Measurements from ENCODE around the gene LCTL.

DNA sequence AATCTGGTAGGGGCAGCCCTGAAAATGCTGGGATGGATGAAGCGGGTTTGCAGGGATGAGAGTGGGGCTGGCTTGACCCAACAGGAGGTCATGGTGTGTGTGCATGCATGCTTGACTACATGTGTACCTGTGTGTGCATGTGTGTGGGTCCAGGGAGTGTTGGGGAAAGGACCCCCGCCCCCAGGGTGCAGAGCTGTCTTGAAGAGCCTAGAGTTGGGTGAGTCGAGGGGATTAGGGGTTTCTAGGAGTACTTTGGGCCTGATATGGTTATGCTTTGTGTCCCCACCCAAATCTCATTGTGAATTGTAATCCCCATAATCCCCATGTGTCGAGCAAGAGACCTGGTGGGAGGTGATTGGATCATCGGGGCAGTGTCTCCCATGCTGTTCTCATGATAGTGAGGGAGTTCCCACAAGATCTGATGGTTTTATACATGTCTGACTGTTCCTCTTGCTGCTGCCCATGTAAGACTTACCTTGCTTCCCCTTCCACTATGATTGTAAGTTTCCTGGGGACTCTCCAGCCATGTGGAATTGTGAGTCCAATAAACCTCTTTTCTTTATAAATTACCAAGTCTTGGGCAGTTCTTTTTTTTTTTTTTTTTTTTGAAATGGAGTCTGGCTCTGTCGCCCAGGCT lies 5.2 kb upstream of the LCTL start:
- TF ChIP-seq, protein P1, sequence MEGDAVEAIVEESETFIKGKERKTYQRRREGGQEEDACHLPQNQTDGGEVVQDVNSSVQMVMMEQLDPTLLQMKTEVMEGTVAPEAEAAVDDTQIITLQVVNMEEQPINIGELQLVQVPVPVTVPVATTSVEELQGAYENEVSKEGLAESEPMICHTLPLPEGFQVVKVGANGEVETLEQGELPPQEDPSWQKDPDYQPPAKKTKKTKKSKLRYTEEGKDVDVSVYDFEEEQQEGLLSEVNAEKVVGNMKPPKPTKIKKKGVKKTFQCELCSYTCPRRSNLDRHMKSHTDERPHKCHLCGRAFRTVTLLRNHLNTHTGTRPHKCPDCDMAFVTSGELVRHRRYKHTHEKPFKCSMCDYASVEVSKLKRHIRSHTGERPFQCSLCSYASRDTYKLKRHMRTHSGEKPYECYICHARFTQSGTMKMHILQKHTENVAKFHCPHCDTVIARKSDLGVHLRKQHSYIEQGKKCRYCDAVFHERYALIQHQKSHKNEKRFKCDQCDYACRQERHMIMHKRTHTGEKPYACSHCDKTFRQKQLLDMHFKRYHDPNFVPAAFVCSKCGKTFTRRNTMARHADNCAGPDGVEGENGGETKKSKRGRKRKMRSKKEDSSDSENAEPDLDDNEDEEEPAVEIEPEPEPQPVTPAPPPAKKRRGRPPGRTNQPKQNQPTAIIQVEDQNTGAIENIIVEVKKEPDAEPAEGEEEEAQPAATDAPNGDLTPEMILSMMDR (conservative IDR thresholded peaks at IDR 0.05; ENCODE audit: low read depth, low read length), result no peak
- no peak for TF ChIP-seq EZH2 (IDR thresholded peaks at IDR 0.05; ENCODE audit: borderline replicate concordance, low read depth, low read length, poor library complexity, severe bottlenecking)

Measured in A673 (cell line).